ENCODE measurements around the gene KRT6B.

GRCh38 chr12:52404951-52405350, 47.0 kb downstream of the KRT6B start:
- TF ChIP-seq POLR2AphosphoS5 (IDR thresholded peaks at IDR 0.05; ENCODE audit: low read depth) (no peak), EZH2phosphoT487 (IDR thresholded peaks at IDR 0.05; ENCODE audit: unreplicated experiment) (no peak), CTCF (conservative IDR thresholded peaks at IDR 0.05; ENCODE audit: low read depth in 2 of 2) (0 out of 4 replicates have a peak, but pooled peaks of 1 of the 2 experiments have one; percentile 15), REST (IDR thresholded peaks at IDR 0.05; ENCODE audit: unreplicated experiment) (no peak), EZH2 (IDR thresholded peaks at IDR 0.05; ENCODE audit: low read depth, unreplicated experiment) (no peak), STAT1 (IDR thresholded peaks at IDR 0.05; ENCODE audit: unreplicated experiment) (no peak), JUNB (IDR thresholded peaks at IDR 0.05; ENCODE audit: unreplicated experiment) (no peak)
